ENCODE measurements around the gene PGA4.

- TF ChIP-seq HDAC6 (IDR thresholded peaks at IDR 0.05; ENCODE audit: low read depth, low read length) (no peak), PHF8 (conservative IDR thresholded peaks at IDR 0.05; ENCODE audit: low read depth, low read length) (no peak), ZNF274 (IDR thresholded peaks at IDR 0.05; ENCODE audit: borderline replicate concordance, extremely low read depth, low read length) (no peak), KDM1A (IDR thresholded peaks at IDR 0.05; ENCODE audit: borderline replicate concordance, low read length) (no peak), JUND (IDR thresholded peaks at IDR 0.05; ENCODE audit: low read length) (no peak), CTCF (IDR thresholded peaks at IDR 0.05; ENCODE audit: control extremely low read depth in 1 of 3, insufficient read depth in 1 of 3, low read depth in 1 of 3, low read length in 3 of 3) (peak in 1 of 3 experiments; percentile 11; a peak in 2 of 4 replicates), POLR2A (IDR thresholded peaks at IDR 0.05; ENCODE audit: control extremely low read depth in 1 of 2, low read depth in 2 of 2, low read length in 2 of 2) (no peak), EZH2 (IDR thresholded peaks at IDR 0.05; ENCODE audit: low read depth, low read length, severe bottlenecking) (no peak), HDAC2 (IDR thresholded peaks at IDR 0.05; ENCODE audit: borderline replicate concordance in 1 of 2, low read depth in 2 of 2, low read length in 2 of 2) (no peak), MAX (IDR thresholded peaks at IDR 0.05) (no peak)
Measured at GRCh38 chr11:61279934-61280659, 58.0 kb downstream of the PGA4 start.
